GM18870 (cell line): ENCODE data around the gene ANKRD65.
"Not testable (repeated sequence)": the region's sequence is repeated elsewhere in the genome, so short reads cannot be mapped to it uniquely, and the experiment has no call there.

Experiments
- ATAC-seq: cut with Tn5 transposase; IDR thresholded peaks from one replicate; pipeline ENCODE4 v1.9.1; 2021; ENCODE audit warnings: moderate library complexity; ENCODE audit not compliant: unreplicated experiment

The ANKRD65 gene

GRCh38 chr1:1421147-1421906 lies at the start of gene ANKRD65:
Gene ANKRD65, minus strand, starts transcription at chr1:1421276. Its CDS starts 271 bp downstream, at chr1:1421005.
- no peak for ATAC-seq

- not testable (repeated sequence) for ATAC-seq
Measured at GRCh38 chr1:1468196-1468985, 47.3 kb upstream of the ANKRD65 start.

- no peak for ATAC-seq
Measured at GRCh38 chr1:1463312-1463711, 42.2 kb upstream of the ANKRD65 start.

GRCh38 chr1:1462318-1462966 lies 41.4 kb upstream of the ANKRD65 start:
- no peak for ATAC-seq

- no peak for ATAC-seq
Measured at GRCh38 chr1:1461721-1462317, 40.7 kb upstream of the ANKRD65 start.

- no peak for ATAC-seq
Measured at GRCh38 chr1:1460540-1461130, 39.6 kb upstream of the ANKRD65 start.

GRCh38 chr1:1459711-1460110 lies 38.6 kb upstream of the ANKRD65 start:
- not testable (repeated sequence) for ATAC-seq

- not testable (repeated sequence) for ATAC-seq
Measured at GRCh38 chr1:1459156-1459555, 38.1 kb upstream of the ANKRD65 start.

- ATAC-seq, result not testable (repeated sequence)
Measured at GRCh38 chr1:1456683-1457255, 35.7 kb upstream of the ANKRD65 start.

- ATAC-seq, result not testable (repeated sequence)
Measured at GRCh38 chr1:1455934-1456333, 34.9 kb upstream of the ANKRD65 start.

GRCh38 chr1:1455366-1455884 lies 34.3 kb upstream of the ANKRD65 start:
- ATAC-seq, result no peak

- not testable (repeated sequence) for ATAC-seq
Measured at GRCh38 chr1:1454286-1455056, 33.4 kb upstream of the ANKRD65 start.

- no peak for ATAC-seq
Measured at GRCh38 chr1:1452882-1453281, 31.8 kb upstream of the ANKRD65 start.

GRCh38 chr1:1452365-1452739 lies 31.3 kb upstream of the ANKRD65 start:
- not testable (repeated sequence) for ATAC-seq

- ATAC-seq, result no peak
Measured at GRCh38 chr1:1451696-1452364, 30.8 kb upstream of the ANKRD65 start.

- not testable (repeated sequence) for ATAC-seq
Measured at GRCh38 chr1:1450616-1451015, 29.5 kb upstream of the ANKRD65 start.

GRCh38 chr1:1449099-1449739 lies 28.1 kb upstream of the ANKRD65 start, which contains the start of gene ATAD3C:
Gene ATAD3C, plus strand, starts transcription at chr1:1449689. Its CDS starts 995 bp downstream, at chr1:1450684.
- ATAC-seq, result no peak

GRCh38 chr1:1446631-1447030 lies 25.6 kb upstream of the ANKRD65 start:
- ATAC-seq, result not testable (repeated sequence)
